RPMI8226 (cell line): ENCODE data around the gene WASHC3.
"Not testable (repeated sequence)": the region's sequence is repeated elsewhere in the genome, so short reads cannot be mapped to it uniquely, and the experiment has no call there.

ENCODE experiments used
- DNase-seq: peaks from one replicate; pipeline ENCODE4 v3.0.0-alpha.2; 2015

The WASHC3 gene, protein sequence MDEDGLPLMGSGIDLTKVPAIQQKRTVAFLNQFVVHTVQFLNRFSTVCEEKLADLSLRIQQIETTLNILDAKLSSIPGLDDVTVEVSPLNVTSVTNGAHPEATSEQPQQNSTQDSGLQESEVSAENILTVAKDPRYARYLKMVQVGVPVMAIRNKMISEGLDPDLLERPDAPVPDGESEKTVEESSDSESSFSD

DNA sequence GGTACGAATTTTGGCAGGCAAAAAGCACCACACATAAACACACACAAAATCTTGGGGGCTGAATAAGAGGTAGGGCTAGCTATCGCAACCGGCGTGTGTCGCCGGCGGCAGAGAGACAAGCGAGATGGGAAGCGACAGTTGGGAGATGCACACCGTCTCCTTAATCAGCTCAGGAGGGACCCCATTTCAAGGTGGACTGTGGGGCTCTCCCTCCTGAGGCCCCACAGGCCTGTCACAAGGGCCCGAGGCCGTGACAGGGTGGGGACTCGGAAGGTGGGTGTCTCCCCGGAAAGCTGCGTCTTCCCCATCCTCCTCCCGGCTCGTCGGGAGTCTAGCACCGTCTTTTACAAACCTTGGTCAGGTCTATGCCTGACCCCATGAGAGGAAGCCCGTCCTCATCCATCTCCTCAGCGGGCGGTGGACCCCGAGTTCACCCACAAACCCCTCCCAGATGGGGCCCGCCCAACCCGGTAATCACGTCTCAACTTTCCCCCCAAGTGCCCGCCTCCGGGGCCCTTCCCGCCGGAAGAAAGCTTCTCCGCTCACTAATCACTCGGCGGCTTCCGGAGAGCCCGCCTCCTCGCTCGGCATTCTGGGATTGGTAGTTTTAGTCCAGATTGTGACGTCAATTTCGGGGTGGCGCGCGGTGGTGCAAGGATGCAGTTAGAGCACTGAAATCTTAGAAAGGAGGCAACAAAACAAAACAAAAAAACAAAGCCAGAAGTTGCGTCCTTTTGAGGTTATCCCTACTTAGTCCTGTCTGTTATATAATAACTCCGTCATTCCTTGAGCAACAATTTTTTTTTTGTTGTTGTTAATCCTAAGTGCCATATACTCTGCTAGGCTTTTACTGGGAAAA is at the start of gene WASHC3:
Gene WASHC3 (minus strand): TSS at position 432 of the 859 bp plus-strand sequence. CDS start 29 bp downstream, at position 403.
- peak; percentile 92 for DNase-seq

DNA sequence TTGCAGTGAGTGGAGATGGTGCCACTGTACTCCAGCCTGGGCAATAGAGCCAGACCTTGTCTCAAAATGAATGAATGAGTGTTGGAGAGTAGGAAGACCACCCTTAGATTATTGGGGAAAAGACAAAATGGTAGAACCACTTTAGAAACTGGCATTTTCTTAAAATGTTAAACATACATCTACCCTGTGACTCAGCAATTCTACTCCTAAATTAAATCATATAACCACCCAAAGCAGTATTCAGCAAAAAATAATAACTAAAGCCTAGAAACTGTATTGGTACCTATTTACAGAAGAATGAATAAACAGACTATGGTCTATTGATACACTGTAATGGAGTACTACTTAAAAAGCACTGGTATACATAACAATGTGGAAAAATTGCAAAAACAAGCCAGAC is 49.0 kb upstream of the WASHC3 start:
- DNase-seq, result no peak

DNA sequence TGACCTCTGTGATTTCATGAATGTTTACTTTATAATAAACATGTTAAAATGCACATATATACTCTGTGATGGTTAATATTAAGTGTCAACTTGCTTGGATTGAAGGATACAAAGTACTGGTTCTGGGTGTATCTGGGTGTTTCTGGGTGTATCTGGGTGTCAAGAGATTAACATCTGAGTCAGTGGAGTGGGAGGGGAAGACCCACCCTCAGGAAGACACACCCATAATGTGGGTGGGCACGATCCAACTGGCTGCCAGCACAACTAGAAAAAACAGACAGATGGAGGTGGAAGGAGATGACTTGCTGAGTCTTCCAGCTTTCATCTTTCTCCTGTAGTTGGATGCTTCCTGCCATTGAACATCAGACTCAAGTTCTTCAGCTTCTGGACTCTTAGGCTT is 46.2 kb upstream of the WASHC3 start:
- no peak for DNase-seq

DNA sequence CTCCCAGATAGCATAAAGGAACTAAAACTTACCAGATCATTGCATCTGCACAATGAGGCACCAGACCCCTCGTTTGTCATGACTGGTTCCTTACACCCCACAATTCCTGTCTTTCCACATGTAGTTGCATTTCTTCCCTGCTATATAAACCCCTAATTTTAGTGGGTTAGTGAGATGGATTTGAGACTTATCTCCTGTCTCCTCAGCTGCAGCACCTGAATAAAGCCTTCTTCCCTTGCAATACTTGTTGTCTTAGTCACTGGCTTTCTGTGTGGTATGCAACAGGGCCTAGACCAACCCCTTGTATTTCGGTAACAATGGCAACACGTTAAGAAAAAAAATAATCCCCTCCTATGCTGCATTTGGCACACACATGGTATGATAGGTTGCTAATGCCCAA is 45.1 kb upstream of the WASHC3 start:
- DNase-seq, result no peak

DNA sequence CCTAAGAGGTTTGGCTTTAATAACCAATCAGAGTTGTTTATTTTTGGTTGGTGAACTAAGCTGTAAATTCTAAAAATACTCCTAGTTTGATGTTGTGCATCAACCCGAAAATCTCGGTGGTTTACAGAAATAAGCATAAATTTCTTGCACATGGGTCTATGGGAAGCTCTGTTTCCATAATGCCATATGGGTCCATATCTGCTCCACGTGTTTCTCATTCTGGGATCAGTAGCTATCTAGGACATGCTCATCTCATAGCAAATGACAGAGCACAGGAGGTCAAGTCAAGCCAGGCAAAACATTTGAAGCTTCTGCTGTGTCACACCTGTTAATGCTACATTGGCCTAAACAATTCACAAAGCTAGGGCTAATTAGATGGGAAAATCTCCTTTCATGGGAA is 35.1 kb upstream of the WASHC3 start:
- no peak for DNase-seq

DNA sequence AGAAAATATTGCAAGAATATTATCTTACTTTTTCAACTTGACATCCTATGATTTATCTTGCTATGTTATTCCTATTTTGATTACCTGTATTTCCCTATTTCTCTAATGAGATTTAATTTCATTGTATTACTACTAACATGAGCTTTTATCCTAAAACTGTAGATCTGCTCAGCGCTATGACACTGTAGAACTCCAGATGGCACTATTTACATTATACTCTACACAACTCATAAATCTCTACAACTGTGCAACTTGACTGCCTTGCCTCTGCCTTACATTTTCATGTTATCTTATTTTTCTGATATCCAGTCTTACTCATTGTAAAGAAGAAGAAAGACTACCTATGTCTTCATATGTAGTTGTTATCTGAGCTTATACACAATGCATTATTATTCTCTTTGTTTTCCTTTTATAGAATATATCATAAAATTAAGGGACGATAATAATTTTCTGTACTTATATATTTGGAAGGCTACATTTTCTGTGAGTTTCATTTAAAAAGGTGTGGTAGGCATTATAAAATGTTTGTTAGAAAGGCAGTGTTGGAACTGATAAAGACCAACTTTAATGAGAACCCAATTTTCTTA is 34.0 kb upstream of the WASHC3 start:
- peak; percentile 3 for DNase-seq

DNA sequence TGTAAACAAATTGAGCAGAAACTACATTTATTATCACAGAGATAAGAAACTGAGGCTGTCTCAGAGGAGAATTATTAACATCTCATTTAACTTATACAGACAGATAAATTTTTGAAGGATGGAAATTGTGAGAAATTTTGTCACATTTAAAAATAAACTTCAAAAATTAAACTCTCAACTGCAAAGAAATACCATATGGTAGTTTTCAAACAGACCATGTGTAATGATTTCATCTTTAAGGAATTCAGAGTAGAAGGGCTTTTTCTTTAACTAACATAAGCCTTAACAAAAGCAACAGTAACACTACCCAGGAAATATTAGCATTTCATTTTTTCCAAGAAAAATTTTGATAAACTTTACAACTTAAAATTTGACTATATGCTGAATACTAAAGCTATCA is 31.5 kb upstream of the WASHC3 start:
- no peak for DNase-seq

DNA sequence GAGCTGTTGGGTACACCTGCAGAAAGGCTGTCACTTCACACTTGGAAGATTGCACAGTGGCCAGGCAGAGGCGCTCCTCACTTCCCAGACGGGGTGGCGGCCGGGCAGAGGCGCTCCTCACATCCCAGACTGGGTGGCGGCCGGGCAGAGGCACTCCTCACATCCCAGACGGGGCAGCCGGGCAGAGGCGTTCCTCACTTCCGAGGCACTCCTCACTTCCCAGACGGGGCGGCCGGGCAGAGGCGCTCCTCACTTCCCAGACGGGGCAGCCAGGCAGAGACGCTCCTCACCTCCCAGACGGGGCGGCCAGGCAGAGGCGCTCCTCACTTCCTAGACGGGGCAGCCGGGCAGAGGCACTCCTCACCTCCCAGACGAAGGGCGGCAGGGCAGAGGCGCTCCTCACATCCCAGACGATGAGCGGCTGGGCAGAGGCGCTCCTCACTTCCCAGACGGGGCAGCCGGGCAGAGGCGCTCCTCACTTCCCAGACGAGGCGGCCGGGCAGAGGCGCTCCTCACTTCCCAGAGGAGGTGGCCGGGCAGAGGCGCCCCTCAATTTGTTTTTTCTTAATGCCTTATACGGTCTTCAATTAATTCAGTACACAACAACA is 27.5 kb upstream of the WASHC3 start:
- DNase-seq, result not testable (repeated sequence)

DNA sequence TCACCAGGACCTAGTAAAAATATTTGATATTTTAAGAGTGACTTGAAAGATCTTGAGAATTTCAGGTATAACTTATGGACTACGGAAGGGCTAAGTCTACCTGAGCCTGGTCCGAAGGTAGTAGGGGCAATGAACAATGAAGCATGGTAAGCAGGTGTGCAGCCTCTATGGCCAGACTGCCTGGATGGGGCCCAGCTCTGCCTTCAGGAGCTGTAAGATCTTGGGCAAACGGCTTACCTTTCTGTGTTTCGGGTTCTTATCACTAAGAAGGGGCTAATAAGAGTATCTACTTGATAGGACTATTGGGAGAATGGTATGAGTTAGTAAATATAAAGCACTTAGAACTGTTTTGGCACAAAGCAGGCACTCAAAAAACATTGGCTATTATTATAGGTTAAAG is 19.1 kb upstream of the WASHC3 start:
- no peak for DNase-seq

DNA sequence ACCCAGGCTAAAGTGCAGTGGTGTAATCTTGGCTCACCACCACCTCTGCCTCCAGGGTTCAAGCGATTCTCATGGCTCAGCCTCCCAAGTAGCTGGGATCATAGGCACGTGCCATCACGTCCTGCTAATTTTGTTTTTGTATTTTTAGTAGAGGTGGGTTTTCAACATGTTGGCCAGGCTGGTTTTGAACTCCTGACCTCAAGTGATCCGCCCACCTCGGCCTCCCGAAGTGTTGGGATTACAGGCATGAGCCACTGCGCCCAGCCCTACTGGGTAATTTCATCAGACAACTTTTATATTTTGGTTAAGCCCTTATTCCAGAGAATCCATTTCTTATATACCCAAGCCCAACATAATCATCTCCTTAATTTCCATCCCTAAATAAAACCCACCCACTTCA is 10.3 kb upstream of the WASHC3 start:
- not testable (repeated sequence) for DNase-seq

DNA sequence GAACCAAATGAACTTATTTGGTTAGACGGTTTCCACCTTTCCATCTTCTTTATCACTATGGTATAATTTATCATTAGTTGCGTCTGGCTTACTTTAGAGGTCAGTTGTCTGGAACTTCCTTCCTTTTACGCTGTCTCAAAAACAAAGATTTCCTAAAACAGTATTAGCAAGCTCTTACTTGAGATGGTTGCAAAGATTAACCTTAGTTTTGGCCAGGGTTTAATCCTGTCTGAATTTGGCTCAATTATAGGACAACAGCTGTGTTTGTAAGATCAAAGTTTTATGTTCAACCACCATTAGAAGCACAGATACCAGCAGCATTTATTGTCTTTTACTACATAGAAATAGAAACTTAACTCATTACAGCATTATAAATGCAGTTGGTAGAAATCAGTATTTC is 7.9 kb upstream of the WASHC3 start:
- no peak for DNase-seq

DNA sequence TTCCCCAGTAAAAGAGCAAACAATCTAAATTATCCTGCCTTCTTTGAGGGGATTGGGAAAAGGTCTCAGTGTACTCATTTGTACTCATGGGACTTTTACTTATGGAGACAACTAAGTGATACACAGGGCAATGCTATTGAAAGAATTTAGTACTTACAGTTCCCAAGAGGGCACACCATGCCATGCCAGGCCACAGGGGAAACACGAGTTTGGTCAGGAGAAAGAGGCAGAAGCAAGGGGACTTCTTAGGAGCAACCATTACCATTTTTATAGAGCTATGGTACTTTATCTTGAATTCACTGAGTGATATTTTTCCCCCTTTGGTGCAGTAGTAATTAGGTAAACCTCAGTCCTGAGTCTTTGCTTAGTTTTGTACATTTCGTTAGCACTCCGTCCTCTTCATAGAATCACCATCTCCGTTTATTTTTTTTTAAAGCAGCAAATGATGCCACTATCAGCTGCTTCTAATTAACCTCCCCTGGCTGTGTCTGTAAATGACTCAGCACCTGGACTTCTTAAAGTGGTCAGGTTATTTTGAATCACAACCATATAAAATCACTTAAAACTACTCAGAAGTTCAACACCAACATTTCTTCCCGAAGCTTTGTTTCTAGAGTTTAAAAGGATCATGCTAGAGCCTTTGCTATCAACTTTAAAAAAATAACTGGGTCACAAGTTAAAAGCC is 5.9 kb upstream of the WASHC3 start:
- no peak for DNase-seq

DNA sequence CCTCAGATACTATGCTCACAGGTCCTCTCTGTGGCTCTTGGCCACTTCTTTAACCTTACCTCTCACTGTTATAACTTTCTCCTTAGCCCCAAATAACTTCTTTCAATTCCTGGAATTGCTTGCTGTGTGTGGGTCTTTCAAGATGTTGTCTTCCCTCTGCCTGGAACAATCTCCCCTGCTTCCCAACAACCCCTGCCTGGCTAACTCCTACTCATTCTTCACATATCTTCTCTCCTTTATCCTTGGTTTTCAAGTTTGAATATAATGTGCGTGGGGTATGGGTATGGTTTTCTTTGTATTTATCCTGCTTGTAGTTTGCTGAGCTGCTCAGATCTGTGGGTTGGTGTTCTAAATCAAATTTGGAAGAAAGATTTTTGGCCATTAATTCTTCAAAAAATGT is 2.7 kb upstream of the WASHC3 start:
- DNase-seq, result no peak

DNA sequence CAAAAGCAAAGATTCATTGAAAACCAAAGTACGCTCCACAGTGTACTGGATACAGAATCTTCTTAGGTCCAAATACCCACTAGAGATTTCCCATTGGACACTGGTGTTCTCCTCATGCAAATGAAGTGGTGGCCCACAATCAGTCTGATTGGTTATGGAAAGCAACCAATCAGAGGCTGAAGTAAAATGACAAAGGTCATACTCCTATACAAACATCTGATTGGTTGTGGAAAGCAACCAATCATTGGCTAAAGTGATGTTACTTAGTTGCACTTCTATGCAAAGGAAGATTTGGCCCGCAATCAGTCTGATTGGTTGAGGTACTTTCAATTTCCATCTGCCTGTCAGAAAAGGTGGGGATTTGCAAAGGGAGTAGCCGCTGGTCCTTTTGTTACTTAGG is 1.3 kb upstream of the WASHC3 start:
- DNase-seq, result no peak

DNA sequence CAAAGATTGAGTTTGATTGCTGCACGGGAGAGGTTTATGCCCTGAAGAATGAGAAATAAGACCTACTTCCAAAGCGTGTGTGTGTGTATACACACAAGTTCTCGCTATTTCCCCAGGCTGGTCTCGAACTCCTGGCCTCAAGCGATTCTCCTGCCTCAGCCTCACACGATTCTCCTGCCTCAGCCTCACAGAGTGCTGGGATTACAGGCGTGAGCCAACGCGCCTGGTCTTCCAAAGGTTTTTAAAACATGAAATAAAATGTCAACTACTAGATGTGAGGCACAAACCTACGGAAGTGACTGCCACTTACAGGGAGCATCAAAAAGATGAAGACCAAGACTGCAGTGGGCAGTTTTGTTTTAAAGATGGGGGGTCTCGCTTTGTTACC is 622 bp upstream of the WASHC3 start:
- no peak for DNase-seq

DNA sequence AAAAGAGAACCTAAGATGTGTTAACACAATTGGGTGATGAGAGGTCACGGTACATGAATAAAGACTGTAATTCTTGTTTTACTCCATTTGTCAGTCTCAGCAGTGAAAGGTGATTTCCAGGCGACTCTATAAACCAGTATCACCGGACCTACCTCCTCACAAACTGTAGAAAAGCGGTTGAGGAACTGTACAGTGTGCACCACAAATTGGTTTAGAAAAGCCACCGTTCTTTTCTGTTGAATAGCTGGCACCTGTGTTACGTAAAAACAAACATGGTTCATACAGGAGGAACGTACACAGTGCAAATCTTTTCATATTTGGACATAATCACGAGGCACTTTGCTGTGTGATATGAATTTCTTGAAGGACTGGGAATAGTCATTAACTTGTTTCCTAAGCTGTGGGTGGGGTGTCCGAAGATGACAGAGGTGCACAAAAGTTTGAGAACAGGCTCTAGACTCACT is 663 bp downstream of the WASHC3 start:
- DNase-seq, result peak; percentile 7

DNA sequence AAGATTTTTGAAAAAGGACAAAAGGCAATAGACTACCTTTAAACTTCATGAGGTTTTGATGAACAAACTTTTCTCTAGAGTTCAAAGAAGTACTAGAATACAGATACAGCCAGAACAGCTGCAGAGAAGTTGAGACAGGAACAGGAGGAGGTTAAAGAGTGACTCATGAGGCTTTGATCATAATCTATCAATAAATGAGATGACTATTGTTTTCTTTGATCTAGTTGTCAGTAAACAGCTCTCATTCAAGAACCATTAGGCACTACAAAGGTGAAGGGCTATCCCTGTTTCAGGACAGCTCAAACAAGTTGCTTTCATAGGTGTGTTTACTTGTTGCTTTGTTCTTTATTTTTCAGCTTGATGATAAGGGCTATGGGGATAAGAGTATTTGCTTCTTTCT is 2.4 kb downstream of the WASHC3 start:
- DNase-seq, result no peak

DNA sequence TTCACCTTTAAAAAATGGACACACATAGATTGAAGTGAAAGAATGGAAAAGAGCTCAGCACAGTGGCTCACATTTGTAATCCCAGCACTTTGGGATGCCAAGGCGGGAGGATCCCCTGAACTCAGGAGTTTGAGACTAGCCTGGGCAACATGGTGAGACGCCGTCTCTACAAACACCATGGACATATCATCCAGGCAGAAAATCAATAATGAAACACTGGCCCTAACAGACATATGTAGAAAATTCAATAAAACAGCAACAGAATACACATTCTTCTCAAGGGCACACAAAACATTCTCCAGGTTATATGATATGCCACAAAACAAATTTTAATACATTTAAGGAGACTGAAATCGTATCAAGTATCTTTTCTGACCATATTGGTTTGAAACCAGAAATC is 7.4 kb downstream of the WASHC3 start:
- no peak for DNase-seq

DNA sequence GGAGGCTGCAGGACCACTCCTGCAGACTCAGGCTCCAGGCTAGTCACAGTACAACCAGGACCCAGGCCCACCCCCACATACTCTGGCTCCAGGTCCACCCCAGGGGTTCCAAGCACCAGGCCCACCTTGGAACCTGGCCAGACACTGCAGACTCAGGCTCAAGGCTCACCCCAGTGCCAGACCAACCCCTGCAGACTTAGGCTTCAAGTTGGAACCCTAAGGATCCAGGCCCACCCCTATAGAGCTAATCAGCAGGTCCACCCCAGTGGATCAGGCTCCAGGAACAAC is 8.8 kb downstream of the WASHC3 start:
- DNase-seq, result no peak

DNA sequence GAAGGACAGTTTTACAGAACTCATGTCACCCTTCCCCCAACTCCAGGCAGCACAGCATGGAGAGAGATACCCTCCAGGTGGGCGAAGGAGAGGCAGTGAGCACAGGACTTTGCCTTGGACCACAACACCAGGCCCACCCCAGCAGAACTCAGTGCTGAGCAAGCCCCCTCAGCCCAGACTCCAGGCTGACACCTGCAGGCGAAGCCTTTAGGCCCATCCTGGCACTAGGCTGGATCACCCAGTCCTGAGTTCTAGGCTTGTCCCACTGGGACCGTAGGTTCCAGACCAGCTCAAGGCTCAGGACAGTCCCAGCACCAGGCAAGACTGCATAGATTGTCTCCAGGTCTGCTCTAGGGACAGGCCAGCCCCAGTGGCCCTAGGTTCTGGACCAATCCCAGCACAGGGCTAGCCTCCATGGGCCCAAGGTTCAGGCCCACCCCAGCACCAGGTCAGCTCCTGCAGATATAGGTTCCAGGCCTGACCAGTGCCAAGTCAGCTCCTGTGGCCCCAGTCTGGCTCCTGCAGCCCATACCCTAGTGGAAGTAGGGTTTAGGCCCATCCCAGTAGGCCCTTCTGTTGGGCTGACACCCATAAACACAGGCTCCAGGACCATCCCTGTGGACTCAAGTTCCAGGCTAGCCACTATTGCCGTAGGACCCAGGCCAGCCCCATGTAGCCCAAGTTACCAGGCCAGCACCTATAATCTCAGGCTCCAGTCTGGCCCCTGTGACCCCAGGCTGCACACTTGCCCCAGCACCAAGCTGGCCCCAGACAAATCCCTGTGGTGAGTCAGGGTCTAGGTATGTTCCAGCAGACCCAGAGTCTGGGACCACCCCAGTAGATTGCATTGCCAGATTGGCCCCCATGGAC is 9.4 kb downstream of the WASHC3 start:
- DNase-seq, result no peak

DNA sequence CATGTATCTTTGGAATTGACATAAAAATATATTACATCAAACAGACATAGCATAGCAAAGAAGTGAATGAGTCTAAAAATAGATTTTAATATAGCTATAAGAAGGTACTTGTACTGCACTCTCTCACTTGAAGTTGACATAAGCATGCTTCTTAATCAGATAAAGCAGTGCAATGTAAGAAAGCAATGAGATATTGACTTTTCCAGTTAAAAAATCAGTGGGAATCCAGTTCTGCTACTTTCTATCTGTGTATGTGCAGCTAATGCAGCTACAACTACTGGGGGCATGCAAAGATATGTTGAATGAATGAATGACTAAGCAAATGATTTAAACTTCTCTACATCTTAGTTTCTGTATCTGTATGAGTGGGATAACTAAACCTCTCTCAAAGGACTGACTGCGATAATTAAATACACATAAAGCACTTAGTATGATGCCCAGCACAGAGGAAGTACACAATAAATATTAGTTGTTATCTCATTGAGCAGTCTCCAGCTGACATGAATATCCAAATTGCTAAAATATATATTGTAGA is 10.3 kb downstream of the WASHC3 start:
- DNase-seq, result no peak
